Measurements from ENCODE around the gene ARMC12. TPM values are rescaled to one million over a fixed set of nuclear protein-coding genes. Genes with fewer than 3 reads are reported as not detected.

Gene ARMC12
- total and polyA plus RNA-seq, 2 of the 13 experiments (the other 11 are each of a cell fraction or from before 2014, with no cell fraction given): 1.3 TPM; not detected in 1

- 0 out of 2 replicates have a peak, but pooled peaks have one; percentile 59 for TF ChIP-seq ZNF318 (CRISPR knock-in tag; IDR thresholded peaks at IDR 0.05)
- no peak for TF ChIP-seq HNF1A (IDR thresholded peaks at IDR 0.05; ENCODE audit: low read depth)
- peak; percentile 53; the same call in 1 of the 2 replicates for TF ChIP-seq HNF1A (CRISPR knock-in tag; IDR thresholded peaks at IDR 0.05; ENCODE audit: borderline replicate concordance)
- TF ChIP-seq MED8 (CRISPR knock-in tag; IDR thresholded peaks at IDR 0.05; ENCODE audit: insufficient replicate concordance): no peak
- TF ChIP-seq ZFP36 (IDR thresholded peaks at IDR 0.05; ENCODE audit: borderline replicate concordance, low read depth, low read length, partially characterized antibody): no peak
- TF ChIP-seq ZNF513 (CRISPR knock-in tag; conservative IDR thresholded peaks at IDR 0.05): 0 out of 2 replicates have a peak, but pooled peaks have one; percentile 67
- TF ChIP-seq MXD4 (CRISPR knock-in tag; IDR thresholded peaks at IDR 0.05): no peak
- 0 out of 2 replicates have a peak, but pooled peaks have one; percentile 63 for TF ChIP-seq ZNF317 (CRISPR knock-in tag; IDR thresholded peaks at IDR 0.05)
- no peak for TF ChIP-seq TMF1 (CRISPR knock-in tag; IDR thresholded peaks at IDR 0.05; ENCODE audit: low read depth)
- no peak; the same call in 1 of the 2 replicates for TF ChIP-seq KAT8 (CRISPR knock-in tag; IDR thresholded peaks at IDR 0.05)
- 0 out of 2 replicates have a peak, but pooled peaks have one; percentile 1 for TF ChIP-seq NR2C2 (CRISPR knock-in tag; IDR thresholded peaks at IDR 0.05; ENCODE audit: borderline replicate concordance)
- peak; percentile 79 for TF ChIP-seq BORCS8-MEF2B (CRISPR knock-in tag; IDR thresholded peaks at IDR 0.05)
- no peak for TF ChIP-seq ZNF382 (CRISPR knock-in tag; IDR thresholded peaks at IDR 0.05; ENCODE audit: borderline replicate concordance)
- peak; percentile 67 for TF ChIP-seq PHF8 (CRISPR knock-in tag; IDR thresholded peaks at IDR 0.05)
Measured at GRCh38 chr6:35727231-35727934, 9.4 kb upstream of the ARMC12 start (continued).

Data from HepG2 (cell line).